ENCODE results near the gene ULK4. TPM values are rescaled to one million over a fixed set of nuclear protein-coding genes. Genes with fewer than 3 reads are reported as not detected.

ULK4 gene
- total and polyA plus RNA-seq, 2 donors (not counting 1 experiment from before 2014, with no cell fraction given) = 9.1 to 9.7 TPM

- Histone ChIP-seq H3K4me3 (replicated peaks in 1 of 4; ENCODE audit: control extremely low read depth in 1 of 4, insufficient read depth in 1 of 4, low read depth in 3 of 4, low read length in 4 of 4) (no peak overlapping the region), H3K4me1 (ENCODE audit: control insufficient read depth, extremely low read depth, insufficient read depth, low read length) (no peaks in the 10 kb centered on the region), H3K36me3 (ENCODE audit: control insufficient read depth, insufficient read depth, low read length) (no peaks in the 10 kb centered on the region), H3K9me3 (ENCODE audit: control insufficient read depth, insufficient read depth, low read depth, low read length) (no peaks in the 10 kb centered on the region), H3K27me3 (ENCODE audit: control insufficient read depth, insufficient read depth, low read length) (no peaks in the 10 kb centered on the region), H3K4me2 (ENCODE audit: extremely low read depth, insufficient read depth, low read length) (no peak overlapping the region), H3K79me2 (ENCODE audit: control insufficient read depth, insufficient read depth, low read length) (no peaks in the 10 kb centered on the region), H3K27ac (ENCODE audit: insufficient read depth, low read length) (no peak overlapping the region), H4K20me1 (ENCODE audit: control insufficient read depth, extremely low read depth, insufficient read depth, low read length) (no peaks in the 10 kb centered on the region), H3K9ac (ENCODE audit: insufficient read depth, low read length) (no peak overlapping the region), H2AFZ (ENCODE audit: low read length) (no peak overlapping the region)
- TF ChIP-seq CTCF (conservative IDR thresholded peaks at IDR 0.05 in 1 of 2, IDR thresholded peaks at IDR 0.05 in 1 of 2; ENCODE audit: low read depth in 1 of 2, low read length in 2 of 2) (no peak), EZH2 (IDR thresholded peaks at IDR 0.05; ENCODE audit: low read length, missing control alignments) (no peak)
- DNase-seq (ENCODE audit: low read depth in 2 of 2) = no peak
Observed at GRCh38 chr3:41363830-41364523, 597.9 kb downstream of the ULK4 start.

GRCh38 chr3:41362638-41363559 is 599.0 kb downstream of the ULK4 start:
- no peaks in the 10 kb centered on the region for H4K20me1 ChIP-seq (ENCODE audit: control insufficient read depth, extremely low read depth, insufficient read depth, low read length)
- H3K9me3 ChIP-seq (ENCODE audit: control insufficient read depth, insufficient read depth, low read depth, low read length) = no peaks in the 10 kb centered on the region
- no peak overlapping the region for H3K4me3 ChIP-seq (replicated peaks in 1 of 4; ENCODE audit: control extremely low read depth in 1 of 4, insufficient read depth in 1 of 4, low read depth in 3 of 4, low read length in 4 of 4)
- no peak overlapping the region for H3K9ac ChIP-seq (ENCODE audit: insufficient read depth, low read length)
- no peak for TF ChIP-seq CTCF (conservative IDR thresholded peaks at IDR 0.05 in 1 of 2, IDR thresholded peaks at IDR 0.05 in 1 of 2; ENCODE audit: low read depth in 1 of 2, low read length in 2 of 2)
- no peak for TF ChIP-seq EZH2 (IDR thresholded peaks at IDR 0.05; ENCODE audit: low read length, missing control alignments)
- no peak overlapping the region for H3K4me2 ChIP-seq (ENCODE audit: extremely low read depth, insufficient read depth, low read length)
- DNase-seq (ENCODE audit: low read depth in 2 of 2) = peak in 1 of 2 donors; percentile 14
- H3K36me3 ChIP-seq (ENCODE audit: control insufficient read depth, insufficient read depth, low read length) = no peaks in the 10 kb centered on the region
- no peaks in the 10 kb centered on the region for H3K27me3 ChIP-seq (ENCODE audit: control insufficient read depth, insufficient read depth, low read length)
- H3K27ac ChIP-seq (ENCODE audit: insufficient read depth, low read length) = no peak overlapping the region
- H2AFZ ChIP-seq (ENCODE audit: low read length) = no peak overlapping the region
- no peaks in the 10 kb centered on the region for H3K4me1 ChIP-seq (ENCODE audit: control insufficient read depth, extremely low read depth, insufficient read depth, low read length)
- no peaks in the 10 kb centered on the region for H3K79me2 ChIP-seq (ENCODE audit: control insufficient read depth, insufficient read depth, low read length)

- no peak overlapping the region for H3K27ac ChIP-seq (ENCODE audit: insufficient read depth, low read length)
- H3K4me2 ChIP-seq (ENCODE audit: extremely low read depth, insufficient read depth, low read length) = no peak overlapping the region
- no peaks in the 10 kb centered on the region for H3K4me1 ChIP-seq (ENCODE audit: control insufficient read depth, extremely low read depth, insufficient read depth, low read length)
- H3K27me3 ChIP-seq (ENCODE audit: control insufficient read depth, insufficient read depth, low read length) = no peaks in the 10 kb centered on the region
- no peaks in the 10 kb centered on the region for H4K20me1 ChIP-seq (ENCODE audit: control insufficient read depth, extremely low read depth, insufficient read depth, low read length)
- H3K9me3 ChIP-seq (ENCODE audit: control insufficient read depth, insufficient read depth, low read depth, low read length) = no peaks in the 10 kb centered on the region
- H3K36me3 ChIP-seq (ENCODE audit: control insufficient read depth, insufficient read depth, low read length) = no peaks in the 10 kb centered on the region
- no peak for DNase-seq (ENCODE audit: low read depth in 2 of 2)
- H3K9ac ChIP-seq (ENCODE audit: insufficient read depth, low read length) = no peak overlapping the region
- TF ChIP-seq CTCF (conservative IDR thresholded peaks at IDR 0.05 in 1 of 2, IDR thresholded peaks at IDR 0.05 in 1 of 2; ENCODE audit: low read depth in 1 of 2, low read length in 2 of 2) (no peak), EZH2 (IDR thresholded peaks at IDR 0.05; ENCODE audit: low read length, missing control alignments) (no peak)
- H3K79me2 ChIP-seq (ENCODE audit: control insufficient read depth, insufficient read depth, low read length) = no peaks in the 10 kb centered on the region
- H2AFZ ChIP-seq (ENCODE audit: low read length) = no peak overlapping the region
- H3K4me3 ChIP-seq (replicated peaks in 1 of 4; ENCODE audit: control extremely low read depth in 1 of 4, insufficient read depth in 1 of 4, low read depth in 3 of 4, low read length in 4 of 4) = no peak overlapping the region
Observed at GRCh38 chr3:41357271-41357670, 604.6 kb downstream of the ULK4 start.
